ENCODE data around the gene TCP1. TPM values are rescaled to one million over a fixed set of nuclear protein-coding genes. Genes with fewer than 3 reads are reported as not detected.

Gene TCP1
- total RNA-seq, 1 experiment from 2014 or later: 412 TPM

DNA sequence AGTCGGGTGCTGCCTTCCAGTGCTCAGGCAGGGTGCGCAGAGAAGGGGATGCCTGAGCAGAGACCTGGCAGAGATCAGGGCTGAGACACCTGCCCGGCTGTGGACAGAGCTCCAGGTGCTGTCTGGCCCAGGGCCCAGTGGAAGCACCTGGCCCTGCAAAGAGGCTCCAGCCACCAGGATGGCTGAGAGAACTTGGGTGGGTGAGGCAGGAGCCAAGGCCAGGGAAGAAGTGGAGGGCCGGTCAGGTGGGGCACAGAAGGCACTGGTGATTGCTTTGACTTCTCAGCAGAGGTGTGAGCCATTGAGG, 41.9 kb upstream of the TCP1 start:
- Mint-ChIP-seq H3K4me3 (peak overlapping the region; percentile 2 to 31), H3K27ac (peak overlapping the region; percentile 27 to 68 (median 67); a peak in 5 of 7 replicates), H3K9me3 (no peaks in the 10 kb centered on the region; a peak in 1 of 5 replicates), H3K4me1 (peaks cover 50 to 53% of the 10 kb centered on the region in 2 experiments), H3K27me3 (ENCODE audit: low read depth) (no peaks in the 10 kb centered on the region; the same call in none of the 2 replicates), H3K36me3 (ENCODE audit: insufficient read depth in 1 of 3, low read depth in 3 of 3) (peaks cover 0 to 6% (median 1%) of the 10 kb centered on the region in 3 experiments; a peak in 3 of 7 replicates)
- peak overlapping the region; percentile 36 for H4K91ac ChIP-seq (ENCODE audit: insufficient read length, low read depth, low read length)
- peak overlapping the region; percentile 14 for H3K27ac ChIP-seq (ENCODE audit: insufficient read length, low read depth, low read length)
- no peak overlapping the region for H4K5ac ChIP-seq (ENCODE audit: insufficient read length, low read depth, low read length)
- no peaks in the 10 kb centered on the region for H3K79me1 ChIP-seq (ENCODE audit: insufficient read depth, low read depth, low read length, poor library complexity, severe bottlenecking)
- no peak overlapping the region for H3K4ac ChIP-seq (ENCODE audit: low read depth, low read length)
- no peak overlapping the region for H2BK5ac ChIP-seq (ENCODE audit: insufficient read length, low read length)
- no peak overlapping the region for H2BK15ac ChIP-seq (ENCODE audit: low read depth, low read length)
- no peaks in the 10 kb centered on the region for H4K20me1 ChIP-seq (ENCODE audit: control insufficient read depth, insufficient read depth, insufficient read length)
- H2BK20ac ChIP-seq (ENCODE audit: low read depth, low read length, poor library complexity, severe bottlenecking): no peak overlapping the region
- H3K79me2 ChIP-seq (ENCODE audit: insufficient read depth, low read length): no peaks in the 10 kb centered on the region
- H3K4me2 ChIP-seq (ENCODE audit: insufficient read depth, insufficient read length, low read length): peak overlapping the region; percentile 33
- H2BK120ac ChIP-seq (ENCODE audit: low read depth, low read length, poor library complexity, severe bottlenecking): no peak overlapping the region
- no CpG with 5 or more reads among the region's 4 CpGs for WGBS (ENCODE audit: extremely low coverage, insufficient read length, low lambda C conversion rate)
- DNase-seq: no peak
- peak overlapping the region; percentile 50 for H3K18ac ChIP-seq (ENCODE audit: insufficient read length, low read depth, low read length)
- H3K27me3 ChIP-seq (ENCODE audit: insufficient read depth, low read length): no peaks in the 10 kb centered on the region
- H3K23ac ChIP-seq (ENCODE audit: insufficient read length, low read depth, low read length): no peak overlapping the region
- H2AFZ ChIP-seq (ENCODE audit: low read length): no peak overlapping the region
- no peak overlapping the region for H3K56ac ChIP-seq (ENCODE audit: insufficient read length, low read depth, low read length)
- no peaks in the 10 kb centered on the region for H3K9me3 ChIP-seq (ENCODE audit: control insufficient read depth, low read depth, low read length)
- H3K4me1 ChIP-seq (ENCODE audit: insufficient read depth, low read length): peaks cover 22% of the 10 kb centered on the region; the same call in 1 of the 2 replicates
- H3K23me2 ChIP-seq (ENCODE audit: insufficient read length, low read depth, low read length, poor library complexity, severe bottlenecking): no peaks in the 10 kb centered on the region
- no peak overlapping the region for H3K9ac ChIP-seq (ENCODE audit: extremely low read depth, insufficient read length, low read length)
- H4K8ac ChIP-seq (replicated peaks; ENCODE audit: insufficient read length, low read depth, low read length): no peak overlapping the region
- H3T11ph ChIP-seq (ENCODE audit: low read length): no peak overlapping the region
- no peak overlapping the region for H2AK5ac ChIP-seq (ENCODE audit: insufficient read length, low read length)
- H2BK12ac ChIP-seq (ENCODE audit: insufficient read length, low read depth, low read length): no peak overlapping the region
- TF ChIP-seq, protein P1, sequence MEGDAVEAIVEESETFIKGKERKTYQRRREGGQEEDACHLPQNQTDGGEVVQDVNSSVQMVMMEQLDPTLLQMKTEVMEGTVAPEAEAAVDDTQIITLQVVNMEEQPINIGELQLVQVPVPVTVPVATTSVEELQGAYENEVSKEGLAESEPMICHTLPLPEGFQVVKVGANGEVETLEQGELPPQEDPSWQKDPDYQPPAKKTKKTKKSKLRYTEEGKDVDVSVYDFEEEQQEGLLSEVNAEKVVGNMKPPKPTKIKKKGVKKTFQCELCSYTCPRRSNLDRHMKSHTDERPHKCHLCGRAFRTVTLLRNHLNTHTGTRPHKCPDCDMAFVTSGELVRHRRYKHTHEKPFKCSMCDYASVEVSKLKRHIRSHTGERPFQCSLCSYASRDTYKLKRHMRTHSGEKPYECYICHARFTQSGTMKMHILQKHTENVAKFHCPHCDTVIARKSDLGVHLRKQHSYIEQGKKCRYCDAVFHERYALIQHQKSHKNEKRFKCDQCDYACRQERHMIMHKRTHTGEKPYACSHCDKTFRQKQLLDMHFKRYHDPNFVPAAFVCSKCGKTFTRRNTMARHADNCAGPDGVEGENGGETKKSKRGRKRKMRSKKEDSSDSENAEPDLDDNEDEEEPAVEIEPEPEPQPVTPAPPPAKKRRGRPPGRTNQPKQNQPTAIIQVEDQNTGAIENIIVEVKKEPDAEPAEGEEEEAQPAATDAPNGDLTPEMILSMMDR (conservative IDR thresholded peaks at IDR 0.05): no peak
- H3K14ac ChIP-seq (ENCODE audit: insufficient read depth, low read length): peak overlapping the region; percentile 73

Measured in H9 (cell line).